Measurements from ENCODE around the gene HSPA1B. TPM values are rescaled to one million over a fixed set of nuclear protein-coding genes. Genes with fewer than 3 reads are reported as not detected.

HSPA1B gene
- total and polyA plus RNA-seq, 2 of the 4 experiments (the other 2 are of a cell fraction), result 61.1 to 93.6 TPM

GRCh38 chr6:31785475-31785874, 42.1 kb upstream of the HSPA1B start:
- no TSS peak for BruUV-seq (replicated peaks)
- Histone ChIP-seq H4K20me1 (ENCODE audit: insufficient read depth, low read length) (no peaks in the 10 kb centered on the region), H2BK15ac (ENCODE audit: low read depth, low read length) (no peak overlapping the region), H2AK5ac (ENCODE audit: low read depth, low read length) (no peak overlapping the region), H3K9ac (ENCODE audit: low read depth, low read length) (no peak overlapping the region), H3K23ac (ENCODE audit: low read depth, low read length) (no peak overlapping the region), H4K5ac (ENCODE audit: low read depth, low read length) (no peak overlapping the region), H3K4me3 (ENCODE audit: insufficient read depth, low read depth, low read length) (no peak overlapping the region), H3K4ac (ENCODE audit: low read depth, low read length) (no peak overlapping the region), H3K4me1 (ENCODE audit: control insufficient read depth, insufficient read depth, low read length) (no peaks in the 10 kb centered on the region), H3K14ac (replicated peaks; ENCODE audit: low read depth, low read length) (no peak overlapping the region), H2AK9ac (replicated peaks; ENCODE audit: low read depth, low read length, poor library complexity) (no peak overlapping the region), H3K4me2 (ENCODE audit: low read depth, low read length) (no peak overlapping the region), H3K9me1 (ENCODE audit: insufficient read depth, low read length) (no peaks in the 10 kb centered on the region), H4K8ac (ENCODE audit: low read depth in 2 of 2, low read length in 2 of 2) (no peak overlapping the region), H2BK20ac (ENCODE audit: low read depth, low read length) (no peak overlapping the region), H3K18ac (ENCODE audit: low read depth, low read length) (no peak overlapping the region), H2AFZ (replicated peaks; ENCODE audit: low read length, poor library complexity) (no peak overlapping the region), H2BK5ac (ENCODE audit: low read depth, low read length, poor library complexity, severe bottlenecking) (no peak overlapping the region), H3K79me1 (ENCODE audit: low read depth in 1 of 2, low read length in 2 of 2) (peaks cover 0 to 13% of the 10 kb centered on the region in 2 experiments; a peak in 3 of 4 replicates), H3K9me3 (ENCODE audit: control insufficient read depth, insufficient read depth, low read length) (no peaks in the 10 kb centered on the region), H3K36me3 (ENCODE audit: control insufficient read depth, insufficient read depth, low read length) (peaks cover 53% of the 10 kb centered on the region), H3K56ac (ENCODE audit: extremely low read depth, insufficient read depth, low read length) (no peak overlapping the region), H3K27ac (ENCODE audit: insufficient read depth, low read length) (no peak overlapping the region), H2BK120ac (ENCODE audit: low read depth, low read length) (no peak overlapping the region), H3K27me3 (ENCODE audit: control insufficient read depth, insufficient read depth, low read length) (no peaks in the 10 kb centered on the region), H4K91ac (ENCODE audit: insufficient read depth, low read depth, low read length) (no peak overlapping the region)
- ATAC-seq (ENCODE audit: low read depth) (no peak), DNase-seq (no peak)
- ChIA-PET POLR2A (ENCODE audit: unreplicated experiment) (no interaction called here), CTCF (no interaction called here)
- intact Hi-C loops (cut with micrococcal nuclease) (no loop called here), in situ Hi-C loops (cut with MboI; ENCODE audit: low sequenced_read_pairs) (no loop called here), dilution Hi-C loops (cut with HindIII; ENCODE audit: low sequenced_read_pairs, unreplicated experiment) (no loop called here)
- 97% methylated on average over 5 of the region's 11 CpGs; no CpG with 5 or more reads in 1 of the 2 experiments for WGBS, 2 experiments (ENCODE audit: extremely low coverage in 2 of 2, insufficient read length in 1 of 2)
- TF ChIP-seq FOS (IDR thresholded peaks at IDR 0.05; ENCODE audit: low read depth, low read length) (no peak), CTCF (conservative IDR thresholded peaks at IDR 0.05; ENCODE audit: low read depth, low read length) (no peak), RFX5 (IDR thresholded peaks at IDR 0.05; ENCODE audit: low read depth, low read length) (no peak), MAZ (IDR thresholded peaks at IDR 0.05; ENCODE audit: borderline replicate concordance, low read depth, low read length) (no peak), BHLHE40 (IDR thresholded peaks at IDR 0.05; ENCODE audit: low read depth, low read length) (no peak), RAD21 (IDR thresholded peaks at IDR 0.05; ENCODE audit: low read length) (no peak), POLR2A (IDR thresholded peaks at IDR 0.05; ENCODE audit: low read depth, low read length) (no peak), ELK1 (IDR thresholded peaks at IDR 0.05; ENCODE audit: borderline replicate concordance, low read depth, low read length) (no peak), SMC3 (IDR thresholded peaks at IDR 0.05; ENCODE audit: low read depth, low read length) (no peak), CEBPB (IDR thresholded peaks at IDR 0.05; ENCODE audit: low read depth, low read length) (no peak), CHD1 (IDR thresholded peaks at IDR 0.05; ENCODE audit: low read depth, low read length) (no peak), USF2 (IDR thresholded peaks at IDR 0.05; ENCODE audit: low read depth, low read length) (no peak), MAFK (IDR thresholded peaks at IDR 0.05; ENCODE audit: low read depth, low read length) (no peak), MXI1 (IDR thresholded peaks at IDR 0.05; ENCODE audit: borderline replicate concordance, low read depth, low read length) (no peak), RCOR1 (IDR thresholded peaks at IDR 0.05; ENCODE audit: insufficient replicate concordance, low read length) (no peak), NFE2L2 (IDR thresholded peaks at IDR 0.05; ENCODE audit: low read depth, low read length) (no peak)

All from IMR-90 (cell line).